WERI-Rb-1 (cell line): ENCODE data around the gene CACNB2.

Experiments
- DNase-seq: peaks from one replicate; pipeline ENCODE4 v3.0.0-alpha.2; 2020
- H3K27ac ChIP-seq: fragments of 250-450 bp; sonication (Bioruptor Pico); 2 replicates; pipeline ENCODE4 v1.5.1; 2020; ENCODE audit warnings: mild to moderate bottlenecking, moderate library complexity
- H3K27me3 ChIP-seq: fragments of 250-450 bp; sonication (Bioruptor Pico); 2 replicates; pipeline ENCODE4 v1.5.1; 2021; ENCODE audit warnings: mild to moderate bottlenecking, low read depth, moderate library complexity; ENCODE audit not compliant: insufficient read depth, severe bottlenecking
- H3K36me3 ChIP-seq: fragments of 250-450 bp; sonication (Bioruptor Pico); 2 replicates; pipeline ENCODE4 v1.5.1; 2020; ENCODE audit warnings: mild to moderate bottlenecking, moderate library complexity
- H3K4me3 ChIP-seq: 2 replicates; pipeline ENCODE4 v1.5.1; 2011; ENCODE audit warnings: low read depth, mild to moderate bottlenecking, control low read depth, low read length
- H3K9me3 ChIP-seq: fragments of 250-450 bp; sonication (Bioruptor Pico); 2 replicates; pipeline ENCODE4 v1.5.1; 2021; ENCODE audit warnings: mild to moderate bottlenecking, moderate library complexity; ENCODE audit not compliant: severe bottlenecking
- CTCF ChIP-seq: IDR thresholded peaks from 2 replicates; pipeline ENCODE4 v1.5.1; 2011; ENCODE audit warnings: low read depth, mild to moderate bottlenecking, control low read depth, inconsistent platforms, low read length

CACNB2 gene

GRCh38 chr10:18414061-18414460, 273.8 kb downstream of the CACNB2 start:
- DNase-seq, result no peak

GRCh38 chr10:18417950-18418527, 277.8 kb downstream of the CACNB2 start:
- no peaks in the 10 kb centered on the region for H3K27me3 ChIP-seq
- TF ChIP-seq CTCF, result no peak
- no peak overlapping the region for H3K4me3 ChIP-seq
- H3K9me3 ChIP-seq, result no peaks in the 10 kb centered on the region
- H3K27ac ChIP-seq, result no peak overlapping the region
- no peak for DNase-seq
- no peaks in the 10 kb centered on the region for H3K36me3 ChIP-seq

More at GRCh38 chr10:18414061-18414460, 273.8 kb downstream of the CACNB2 start:
- Histone ChIP-seq H3K27me3 (no peaks in the 10 kb centered on the region), H3K36me3 (no peaks in the 10 kb centered on the region), H3K4me3 (no peak overlapping the region), H3K27ac (no peak overlapping the region), H3K9me3 (no peaks in the 10 kb centered on the region)
- TF ChIP-seq CTCF, result no peak

- no peak for TF ChIP-seq CTCF
- Histone ChIP-seq H3K9me3 (no peaks in the 10 kb centered on the region), H3K27me3 (no peaks in the 10 kb centered on the region), H3K4me3 (no peak overlapping the region), H3K27ac (no peak overlapping the region), H3K36me3 (no peaks in the 10 kb centered on the region)
- DNase-seq, result no peak
Measured at GRCh38 chr10:18418541-18419215, 278.5 kb downstream of the CACNB2 start.

DNA sequence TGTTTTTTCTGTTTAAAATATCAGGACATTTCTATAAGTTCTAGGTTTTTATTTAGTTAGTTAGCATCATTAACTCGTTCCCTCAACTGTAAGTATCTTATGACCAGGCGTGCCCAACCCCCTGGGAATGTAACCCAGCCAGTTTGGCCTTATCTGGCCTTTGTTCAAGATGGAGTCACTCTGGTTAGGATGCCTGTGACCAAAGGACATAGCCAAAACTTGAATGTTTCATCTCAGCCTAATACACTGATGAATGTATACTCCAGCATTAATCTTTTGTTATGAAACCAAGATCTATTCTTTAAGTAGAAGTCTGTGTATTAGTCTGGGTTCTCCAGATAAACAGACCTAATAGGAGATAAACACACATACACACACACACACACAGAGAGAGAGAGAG, 279.7 kb downstream of the CACNB2 start:
- Histone ChIP-seq H3K27ac (no peak overlapping the region), H3K36me3 (no peaks in the 10 kb centered on the region), H3K27me3 (no peaks in the 10 kb centered on the region), H3K9me3 (no peaks in the 10 kb centered on the region), H3K4me3 (no peak overlapping the region)
- no peak for TF ChIP-seq CTCF
- no peak for DNase-seq

GRCh38 chr10:18421726-18422293, 281.6 kb downstream of the CACNB2 start:
- H3K4me3 ChIP-seq, result no peak overlapping the region
- no peaks in the 10 kb centered on the region for H3K9me3 ChIP-seq
- H3K27ac ChIP-seq, result no peak overlapping the region
- DNase-seq, result no peak
- no peaks in the 10 kb centered on the region for H3K27me3 ChIP-seq
- no peak for TF ChIP-seq CTCF
- H3K36me3 ChIP-seq, result no peaks in the 10 kb centered on the region
